Suppressor macrophage treated with lipopolysaccharide for 1 hour (primary cell): ENCODE results near the gene BRCA2.
A peak's percentile ranks its signal among the peaks of the same experiment; 100 is the strongest.
"Not testable (repeated sequence)": the region's sequence is repeated elsewhere in the genome, so short reads cannot be mapped to it uniquely, and the experiment has no call there.

ENCODE experiments used
- DNase-seq, 3 donors: peaks; one replicate each; pipeline ENCODE4 v3.0.0-alpha.2; 2020 to 2022

BRCA2 gene

GRCh38 chr13:32310134-32310706, 5.1 kb upstream of the BRCA2 start:
- peak; percentile 56 to 72 (median 62) for DNase-seq

GRCh38 chr13:32311188-32311897, 4.0 kb upstream of the BRCA2 start:
- no peak for DNase-seq

GRCh38 chr13:32314271-32315237, 754 bp upstream of the BRCA2 start:
- DNase-seq: peak; percentile 83 to 90 (median 85)

- no peak for DNase-seq
Measured at GRCh38 chr13:32316028-32316339, 676 bp downstream of the BRCA2 start.

- DNase-seq: peak; percentile 31 to 68 (median 43)
Measured at GRCh38 chr13:32316501-32316900, 1.2 kb downstream of the BRCA2 start.

- peak; percentile 60 to 95 (median 88) for DNase-seq
Measured at GRCh38 chr13:32317716-32318465, 2.6 kb downstream of the BRCA2 start.

GRCh38 chr13:32320528-32320927, 5.2 kb downstream of the BRCA2 start:
- DNase-seq: no peak

GRCh38 chr13:32323912-32324311, 8.6 kb downstream of the BRCA2 start:
- peak in 1 of 3 donors; percentile 32 for DNase-seq

GRCh38 chr13:32330441-32330840, 15.1 kb downstream of the BRCA2 start:
- peak; percentile 62 to 92 (median 79) for DNase-seq

- peak in 2 of 3 donors; percentile 31 to 37 for DNase-seq
Measured at GRCh38 chr13:32334671-32335070, 19.4 kb downstream of the BRCA2 start.

- DNase-seq: peak; percentile 55 to 78 (median 68)
Measured at GRCh38 chr13:32340914-32341313, 25.6 kb downstream of the BRCA2 start.

GRCh38 chr13:32347651-32348050, 32.3 kb downstream of the BRCA2 start:
- no peak for DNase-seq

GRCh38 chr13:32350839-32351441, 35.6 kb downstream of the BRCA2 start:
- not testable (repeated sequence) for DNase-seq

GRCh38 chr13:32354040-32354439, 38.7 kb downstream of the BRCA2 start:
- DNase-seq: no peak

GRCh38 chr13:32355935-32356334, 40.6 kb downstream of the BRCA2 start:
- DNase-seq: not testable (repeated sequence)

- peak; percentile 25 to 46 (median 45) for DNase-seq
Measured at GRCh38 chr13:32362574-32362973, 47.3 kb downstream of the BRCA2 start.

- DNase-seq: no peak
Measured at GRCh38 chr13:32370805-32371204, 55.5 kb downstream of the BRCA2 start.

- DNase-seq: no peak
Measured at GRCh38 chr13:32376642-32377415, 61.5 kb downstream of the BRCA2 start.

GRCh38 chr13:32378012-32378411, 62.7 kb downstream of the BRCA2 start:
- no peak for DNase-seq

GRCh38 chr13:32381539-32381938, 66.2 kb downstream of the BRCA2 start:
- peak in 2 of 3 donors; percentile 30 to 34 for DNase-seq

- DNase-seq: no peak
Measured at GRCh38 chr13:32383836-32384618, 68.7 kb downstream of the BRCA2 start.
